Forelimb muscle (tissue), 1 donor: Measurements from ENCODE around the gene ARPC4. TPM values are rescaled to one million over a fixed set of nuclear protein-coding genes. Genes with fewer than 3 reads are reported as not detected.
A peak's percentile ranks its signal among the peaks of the same experiment; 100 is the strongest.
"Not testable (repeated sequence)": the region's sequence is repeated elsewhere in the genome, so short reads cannot be mapped to it uniquely, and the experiment has no call there.

Experiments
- DNase-seq: peaks from one replicate; pipeline ENCODE4 v3.0.0-alpha.2; 2013; ENCODE audit warnings: low read depth
- polyA plus RNA-seq: library from polyadenylated mRNA; unstranded; fragments of 120-200 nt; gene quantifications from one replicate; pipeline ENCODE4 v1.2.1, GENCODE V29; 2013; ENCODE audit not compliant: insufficient read length

The ARPC4 gene
- polyA plus RNA-seq, 1 donor = 75.6 TPM

DNA sequence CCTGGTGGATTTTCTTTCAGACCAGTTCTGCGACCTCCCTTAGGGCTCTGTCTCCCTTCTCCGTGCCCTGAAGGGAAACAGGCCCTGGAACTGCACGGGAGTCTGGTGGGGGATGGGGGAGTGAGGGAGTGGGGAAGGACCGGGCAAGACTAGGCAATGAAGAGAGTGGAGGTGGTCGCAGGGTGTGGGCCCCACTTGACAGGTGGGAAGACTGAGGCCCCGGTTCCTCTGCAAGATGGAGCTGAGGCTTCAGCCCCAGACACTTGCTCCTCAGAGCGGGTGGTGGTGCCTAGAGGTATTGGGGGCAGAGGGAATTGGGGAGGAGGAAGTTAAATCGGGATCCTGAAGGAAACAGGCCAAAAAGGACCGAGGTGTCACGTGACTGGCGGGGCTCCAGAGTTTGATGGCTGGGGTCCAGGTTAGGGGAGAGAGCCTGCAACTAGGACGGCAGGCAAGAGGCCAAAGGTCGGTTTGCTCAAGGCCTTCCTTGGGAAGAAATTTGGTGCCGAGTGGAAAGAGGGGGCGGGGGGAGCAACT, 22.5 kb upstream of the ARPC4 start:
- peak; percentile 47 for DNase-seq

DNA sequence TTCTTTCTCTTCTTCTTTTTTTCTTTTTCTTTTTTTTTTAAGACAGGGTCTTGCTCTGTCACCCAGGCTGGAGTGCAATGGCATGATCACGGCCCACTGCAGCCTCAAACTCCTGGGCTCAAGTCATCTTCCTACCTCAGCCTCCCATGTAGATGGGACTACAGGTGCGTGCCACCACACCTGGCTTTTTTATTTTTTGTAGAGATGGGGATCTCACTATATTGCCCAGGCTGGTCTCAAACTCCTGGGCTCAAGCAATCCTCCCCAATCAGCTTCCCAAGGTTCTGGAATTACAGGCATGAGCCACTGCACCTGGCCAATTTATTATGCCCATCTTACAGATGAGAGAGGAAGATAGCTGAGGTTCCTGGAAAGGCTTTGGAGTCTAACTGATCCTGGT, 21.9 kb upstream of the ARPC4 start:
- DNase-seq = not testable (repeated sequence)

DNA sequence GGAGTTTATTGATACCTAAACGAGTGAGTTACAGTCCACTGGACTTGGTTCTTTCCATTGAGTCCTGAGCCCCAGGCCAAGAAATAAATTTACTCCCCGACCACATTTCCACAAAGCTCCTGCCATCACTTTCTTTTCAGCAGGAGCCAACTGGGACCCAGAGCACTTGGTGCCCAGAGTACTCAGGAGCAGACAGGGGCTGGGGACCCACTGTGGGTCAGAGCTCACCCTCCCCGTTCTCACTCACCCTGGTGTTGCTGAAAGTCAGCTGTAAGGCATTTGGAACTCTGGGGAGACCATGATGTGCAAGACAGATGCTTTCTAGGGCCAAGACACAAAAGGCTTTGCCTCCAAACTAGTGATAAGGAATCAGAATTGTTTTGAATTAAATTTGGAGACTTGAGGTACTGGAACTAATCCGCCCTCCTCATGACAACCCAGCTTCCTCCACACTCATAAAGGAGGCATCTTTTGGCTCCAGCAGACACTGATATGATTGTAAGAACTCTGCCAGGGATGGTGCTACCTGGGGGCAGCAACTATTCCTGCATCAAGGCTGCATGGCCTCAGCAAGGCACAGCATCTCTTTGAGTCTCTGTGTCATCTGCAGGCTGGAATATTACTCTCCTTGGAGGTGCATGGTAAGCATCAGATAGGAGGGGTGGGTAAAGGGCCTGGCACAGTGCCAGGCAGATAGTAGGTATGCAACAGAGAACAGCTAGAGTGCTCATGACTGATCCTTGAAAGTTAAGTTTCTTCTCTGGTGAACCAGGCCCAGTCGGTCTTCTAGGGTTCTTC, 15.8 kb upstream of the ARPC4 start:
- DNase-seq = no peak

DNA sequence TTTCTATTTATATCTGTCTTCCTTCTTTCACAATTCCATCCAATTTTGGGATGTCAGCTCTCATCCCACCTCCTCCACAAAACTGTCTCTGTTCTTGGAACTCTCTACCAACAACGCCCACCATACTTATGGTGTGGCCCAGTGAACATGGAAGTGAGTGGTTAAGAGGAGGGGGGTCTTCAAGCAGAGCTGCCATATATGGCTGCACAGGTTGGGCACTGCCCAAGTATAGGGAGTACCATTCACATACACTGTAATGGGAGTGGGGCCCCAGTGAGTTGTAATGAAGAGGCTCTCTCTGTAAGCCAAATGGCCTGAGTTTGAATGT, 15.2 kb upstream of the ARPC4 start:
- DNase-seq = no peak

DNA sequence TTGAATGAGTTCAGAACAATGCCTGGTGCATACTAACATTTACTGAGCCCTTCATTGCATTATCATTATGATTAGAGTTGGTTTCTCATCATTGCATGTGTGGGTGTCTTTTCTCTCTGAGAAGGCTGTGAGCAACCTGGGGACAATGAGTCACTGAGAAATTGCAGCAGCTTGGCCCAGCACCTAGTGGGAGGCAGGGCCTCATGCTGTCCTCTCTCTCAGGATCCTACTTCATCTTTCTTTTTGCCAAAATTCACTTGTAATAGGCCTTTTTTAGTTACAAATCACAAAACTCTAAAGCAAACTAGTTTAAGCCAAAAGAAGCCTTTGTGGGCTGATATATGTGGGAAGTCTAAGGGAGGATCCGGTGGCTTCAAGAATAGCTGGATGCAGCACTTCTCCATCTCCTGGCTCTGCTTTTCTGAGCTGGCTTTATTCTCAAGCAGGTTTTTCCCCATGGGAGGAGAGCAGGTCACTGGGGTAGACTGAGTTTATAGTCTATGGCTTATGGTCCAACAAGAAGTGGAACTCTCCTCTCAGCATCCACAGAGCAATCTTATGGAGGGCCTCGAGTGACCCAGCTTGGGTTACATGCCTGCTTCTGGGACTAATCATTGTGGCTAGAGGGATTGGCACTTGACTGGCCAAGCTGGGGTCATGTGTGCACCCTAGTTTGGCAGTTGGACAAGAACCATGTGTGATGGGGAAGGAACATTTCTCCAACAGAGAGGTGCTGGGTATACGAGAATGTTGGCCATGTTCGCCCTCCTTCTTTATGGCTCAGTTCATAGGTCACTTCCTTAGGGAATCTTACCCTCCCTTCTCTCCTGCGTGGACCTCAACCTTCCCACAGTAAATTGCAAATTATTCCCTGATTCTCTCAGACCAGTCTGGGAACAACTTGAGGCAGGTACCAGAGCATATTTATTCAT, 14.5 kb upstream of the ARPC4 start:
- no peak for DNase-seq

DNA sequence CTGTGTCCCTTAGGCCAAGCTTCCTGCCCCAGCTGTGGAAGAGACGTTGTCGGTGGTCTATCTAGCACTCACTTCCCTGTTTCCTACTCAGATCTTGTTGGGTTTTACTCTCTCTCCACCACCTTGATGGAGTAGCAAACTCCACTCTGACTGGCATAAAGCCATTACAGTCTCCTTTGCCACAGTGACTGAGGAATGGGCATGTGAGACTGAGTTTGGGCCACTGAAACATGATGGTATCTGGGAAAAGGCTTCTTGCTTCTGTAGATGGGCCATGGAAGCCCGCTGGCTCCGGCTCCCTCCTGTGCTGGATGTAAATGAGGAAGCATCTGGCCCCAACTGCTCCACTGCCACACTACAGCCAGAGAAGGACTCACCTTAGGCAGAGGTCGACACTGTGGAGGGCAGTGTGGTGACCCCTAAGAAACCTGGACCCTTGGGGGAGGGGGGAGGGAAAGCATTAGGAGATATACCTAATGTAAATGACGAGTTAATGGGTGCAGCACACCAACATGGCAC, 13.7 kb upstream of the ARPC4 start:
- DNase-seq = no peak

DNA sequence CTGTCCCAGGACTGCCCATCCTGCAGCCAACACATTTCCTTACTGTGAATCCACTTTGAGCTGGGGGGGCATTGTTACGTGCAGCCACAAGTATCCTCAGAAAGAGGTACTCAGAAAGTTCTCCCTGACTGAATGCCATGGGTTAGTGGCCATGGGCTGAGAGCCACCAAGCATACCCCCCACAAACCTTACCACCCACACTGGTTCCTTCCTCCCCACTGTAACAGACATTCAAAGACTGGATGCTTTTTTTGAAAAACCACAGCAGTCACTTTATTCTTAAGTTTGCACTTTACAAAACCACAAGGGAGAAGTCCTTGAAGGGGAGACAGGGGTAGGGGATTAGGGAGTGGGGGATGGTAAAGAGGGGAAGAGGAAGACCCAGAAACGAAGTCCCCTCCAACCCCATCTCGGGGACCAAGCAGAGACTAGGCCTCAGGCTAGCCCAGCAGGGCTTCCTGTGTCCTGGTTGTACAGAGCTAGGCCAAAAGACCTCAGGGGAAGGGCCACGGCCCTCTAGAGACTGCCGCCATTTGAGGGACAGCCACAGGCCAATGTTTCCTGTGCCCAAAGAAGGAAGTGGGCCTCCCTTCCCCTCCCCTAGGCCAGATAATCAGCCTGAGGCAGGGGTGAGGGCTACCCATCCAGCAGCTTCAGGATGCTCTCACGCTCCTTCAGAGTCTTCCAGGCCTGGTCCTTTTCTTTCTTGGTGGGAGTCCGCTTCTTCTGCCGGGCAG, 13.0 kb upstream of the ARPC4 start:
- DNase-seq = no peak

DNA sequence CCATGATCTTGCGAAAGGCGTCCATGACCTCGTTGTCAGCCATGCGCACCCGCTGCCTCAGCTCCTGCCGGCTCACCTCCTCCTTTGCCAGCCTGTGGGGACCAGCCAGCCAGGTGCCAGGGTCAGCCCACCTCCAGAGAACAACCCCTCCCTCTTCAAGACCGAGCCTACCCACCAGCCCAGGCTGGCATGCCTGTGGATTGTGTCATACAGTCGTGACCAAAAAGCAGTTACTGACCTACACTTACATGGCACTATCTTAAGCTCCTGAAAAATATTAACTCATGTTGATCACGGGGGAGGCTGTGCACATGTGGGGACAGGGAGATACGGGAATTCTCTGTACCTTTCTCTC, 12.4 kb upstream of the ARPC4 start:
- no peak for DNase-seq

DNA sequence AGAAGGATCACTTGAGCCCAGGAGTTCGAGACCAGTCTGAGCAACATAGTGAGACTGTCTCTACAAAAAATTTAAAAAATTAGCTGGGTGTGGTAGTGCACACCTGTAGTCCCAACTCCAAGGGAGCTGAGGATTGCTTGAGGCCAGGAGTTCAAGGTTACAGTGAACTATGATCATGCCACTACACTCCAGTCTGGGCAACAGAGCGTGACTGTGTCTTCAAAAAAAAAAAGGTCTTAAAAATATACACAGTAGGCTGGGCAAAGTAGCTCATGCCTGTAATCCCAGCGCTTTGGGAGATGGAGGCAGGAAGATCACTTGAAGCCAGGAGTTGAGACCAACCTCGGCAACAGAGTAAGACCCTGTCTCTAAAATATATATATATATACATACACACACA, 12.0 kb upstream of the ARPC4 start:
- no peak for DNase-seq

DNA sequence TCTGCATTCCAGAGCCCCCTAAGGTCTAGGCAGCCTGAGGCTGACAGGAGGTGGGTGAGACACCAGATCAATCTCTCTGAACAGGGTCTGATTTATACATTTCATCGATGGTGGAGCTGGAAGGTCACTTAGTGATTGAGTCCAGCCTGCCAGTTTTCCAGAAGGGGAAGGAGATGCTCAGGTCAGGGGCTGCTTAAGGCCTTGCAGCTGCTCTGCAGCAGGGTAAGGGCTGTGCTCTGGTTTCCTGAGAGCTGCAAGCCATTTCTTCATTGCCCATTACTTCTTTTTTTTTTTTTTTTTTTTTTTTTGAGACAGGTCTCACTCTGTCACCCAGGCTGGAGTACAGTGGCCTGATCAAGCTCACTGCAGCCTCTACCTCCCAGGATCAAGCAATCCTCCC, 11.3 kb upstream of the ARPC4 start:
- DNase-seq = no peak

DNA sequence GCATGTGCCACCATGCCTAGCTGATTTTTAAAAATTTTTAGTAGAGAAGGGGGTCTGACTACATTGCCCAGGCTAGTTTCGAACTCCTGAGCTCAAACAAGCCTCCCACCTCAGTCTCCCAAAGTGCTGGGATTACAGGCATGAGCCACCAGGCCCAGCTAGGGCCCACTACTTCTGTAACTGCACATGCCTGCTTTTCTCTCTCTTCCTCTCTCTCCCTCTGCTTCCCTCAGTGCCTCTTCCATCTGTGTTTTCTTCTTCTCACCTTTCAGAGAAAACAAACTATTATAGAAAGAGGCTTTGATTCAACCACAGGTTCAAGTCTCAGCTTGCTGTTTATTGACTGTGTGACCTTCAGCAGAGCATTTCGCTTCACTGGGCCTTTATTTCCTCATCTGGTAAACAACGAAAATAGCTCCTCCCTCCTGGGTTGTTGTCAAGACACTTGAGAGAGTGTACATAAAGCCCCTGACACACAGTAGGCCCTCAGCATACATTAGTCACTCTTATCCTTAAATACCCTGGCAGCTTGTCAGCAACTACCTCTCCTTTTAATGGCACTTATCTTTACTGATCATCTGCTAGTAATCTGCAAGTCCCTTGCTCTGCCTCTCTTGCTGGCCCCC, 10.8 kb upstream of the ARPC4 start:
- no peak for DNase-seq

DNA sequence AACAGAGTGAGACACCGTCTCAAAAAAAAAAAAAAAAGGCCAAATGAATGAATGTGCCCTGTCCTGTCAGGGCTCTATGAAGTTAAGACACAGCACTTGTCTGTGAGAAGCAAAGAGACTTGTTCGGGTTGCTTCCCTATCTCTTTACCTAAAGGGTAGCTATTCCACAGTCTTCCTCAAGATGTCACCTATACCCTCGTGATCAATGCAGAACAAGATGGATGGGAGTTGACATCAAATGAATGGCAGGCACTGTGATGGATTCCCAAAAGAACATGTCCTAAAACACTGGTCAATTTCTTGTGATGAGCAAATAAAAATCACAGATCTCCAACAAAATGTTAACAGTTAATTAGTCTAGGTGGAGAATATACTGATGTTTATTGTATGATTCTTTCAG, 10.1 kb upstream of the ARPC4 start:
- DNase-seq = no peak

DNA sequence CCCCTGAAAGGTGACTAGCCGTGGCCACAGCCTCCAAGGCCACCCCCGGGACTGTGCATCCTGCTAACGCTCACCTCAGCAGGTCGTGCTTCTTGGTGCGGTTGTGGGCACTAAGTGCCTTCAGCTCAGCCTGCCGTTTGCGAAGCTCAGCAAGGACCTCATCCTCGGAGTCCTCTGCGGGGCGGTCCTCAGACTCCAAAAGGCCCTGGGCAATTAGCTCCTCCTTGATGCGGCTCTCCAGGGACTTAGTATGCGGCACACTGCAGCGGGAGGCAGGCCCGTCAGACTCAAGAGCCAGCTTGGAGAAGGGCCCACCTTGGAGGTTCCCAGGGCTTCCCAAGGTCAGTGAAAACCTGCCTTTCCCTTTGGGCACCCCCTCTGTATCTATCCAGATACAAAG, 8.9 kb upstream of the ARPC4 start:
- DNase-seq = no peak

DNA sequence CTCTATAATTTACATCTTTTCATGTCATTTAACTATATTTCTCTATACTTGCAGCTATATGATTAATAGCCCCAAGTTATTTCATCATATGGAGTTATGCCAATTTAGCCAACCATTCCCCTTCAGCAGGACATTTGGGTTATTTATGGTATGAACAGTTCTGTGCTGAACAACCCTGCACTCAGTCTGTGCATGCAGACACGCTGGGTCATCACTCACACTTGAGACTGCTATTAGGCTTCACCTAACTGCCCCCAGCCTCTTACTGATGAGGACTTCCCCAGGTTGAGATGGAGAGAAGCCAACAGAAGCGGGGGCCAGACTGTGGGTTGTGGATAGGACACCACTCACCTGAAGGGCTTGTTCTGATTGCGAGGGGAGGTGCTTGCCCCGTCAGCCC, 7.9 kb upstream of the ARPC4 start:
- DNase-seq = no peak

DNA sequence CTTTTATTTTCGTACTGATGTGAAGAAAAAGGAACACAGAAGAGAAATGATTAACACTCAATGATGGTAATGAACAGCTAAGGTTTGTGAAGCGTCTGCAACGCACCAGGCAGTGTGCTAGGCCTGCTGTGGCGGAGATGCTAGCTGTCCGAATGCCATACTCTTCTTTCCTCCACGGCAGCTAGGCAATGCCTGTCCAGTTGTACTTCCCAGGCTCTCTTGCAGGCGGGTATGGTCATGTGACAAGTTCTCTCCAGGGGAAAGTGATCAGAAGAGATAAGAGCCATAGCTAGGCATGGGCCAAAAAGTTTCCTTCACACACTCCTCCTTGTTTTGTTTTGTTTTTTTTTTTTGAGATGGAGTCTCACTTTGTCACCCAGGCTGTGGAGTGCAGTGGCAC, 7.3 kb upstream of the ARPC4 start:
- DNase-seq = no peak

DNA sequence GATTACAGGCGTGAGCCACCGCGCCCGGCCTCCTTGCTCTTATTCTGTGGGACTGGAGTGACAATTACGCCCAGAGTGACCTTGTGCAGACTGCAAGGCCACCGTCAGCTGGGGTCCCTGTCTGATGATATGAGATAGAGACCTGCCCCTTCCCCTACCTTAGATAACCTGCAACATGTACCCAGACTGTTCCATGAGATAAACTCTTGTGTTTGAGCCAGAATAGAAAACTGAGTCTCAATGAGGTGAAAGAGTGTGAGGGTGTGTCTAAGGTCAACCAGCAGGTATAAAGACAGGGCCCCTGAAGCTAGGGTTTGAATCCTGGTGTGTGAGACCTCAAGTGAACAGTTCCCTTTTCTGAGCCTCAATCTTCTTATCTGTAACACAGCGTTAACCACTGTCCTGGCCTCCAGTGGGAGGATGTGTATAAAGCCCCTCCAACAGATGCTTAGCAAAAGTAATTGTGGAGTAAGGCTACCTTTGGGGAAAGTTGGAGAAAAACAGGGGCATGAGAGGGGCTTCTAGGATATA, 6.6 kb upstream of the ARPC4 start:
- no peak for DNase-seq

DNA sequence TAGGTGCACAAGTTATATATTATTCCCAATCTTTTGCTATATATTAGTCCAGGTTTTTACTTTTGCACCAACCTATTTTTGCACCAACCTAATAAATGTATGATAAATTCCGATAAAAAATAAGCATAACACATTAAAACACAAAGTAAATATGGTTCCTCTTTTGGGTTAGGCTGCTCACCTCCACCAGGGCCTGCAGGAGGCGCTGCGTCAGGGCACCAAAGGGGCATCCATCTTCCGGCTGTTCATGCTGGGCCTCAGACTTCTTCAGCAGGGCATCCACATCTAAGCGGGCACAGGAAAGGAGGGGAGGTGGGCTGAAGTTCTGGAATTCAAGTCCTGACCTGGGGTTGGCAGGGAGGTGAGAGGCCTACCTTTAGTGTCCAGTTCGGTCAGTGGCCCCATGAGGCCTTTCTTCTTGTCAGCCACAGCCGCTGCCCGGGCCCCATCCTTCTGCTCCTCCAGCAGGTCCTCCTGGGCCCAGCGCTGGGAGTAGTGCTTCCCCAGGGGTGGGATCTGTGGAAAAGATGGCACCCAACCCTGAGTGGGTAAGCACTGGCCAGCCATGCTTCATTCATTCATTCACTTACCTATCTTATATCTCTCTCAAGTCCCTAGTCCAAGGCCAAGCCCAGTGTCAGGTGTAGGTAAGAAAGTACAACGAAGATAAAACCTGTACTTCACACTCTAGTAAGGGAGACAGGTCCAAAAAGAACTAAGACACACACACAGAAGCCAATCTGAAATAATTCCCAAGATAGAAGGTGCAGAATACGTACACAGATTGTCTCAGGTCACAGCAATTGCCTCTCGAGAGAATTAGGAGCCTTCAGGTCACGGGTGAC, 5.8 kb upstream of the ARPC4 start:
- no peak for DNase-seq

DNA sequence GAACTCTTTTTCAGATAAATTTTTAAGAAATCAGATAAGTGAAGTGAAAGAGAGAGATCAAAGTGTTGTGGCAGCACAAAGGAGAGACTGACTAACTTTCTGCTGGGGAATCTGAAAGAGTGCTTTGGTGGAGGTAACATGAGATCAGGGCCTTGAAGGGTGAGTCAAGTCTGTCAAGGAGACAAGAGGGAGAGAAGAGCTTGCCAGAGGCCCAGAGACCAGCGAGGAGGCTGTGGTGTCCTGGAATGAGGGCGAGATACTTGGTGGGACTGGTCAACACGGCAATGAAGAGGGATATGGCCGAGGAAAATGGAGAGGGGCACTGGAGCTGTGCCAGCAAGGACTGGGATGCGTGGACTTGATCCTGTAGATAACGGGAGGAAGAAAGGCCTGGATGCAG, 5.2 kb upstream of the ARPC4 start:
- DNase-seq = no peak

DNA sequence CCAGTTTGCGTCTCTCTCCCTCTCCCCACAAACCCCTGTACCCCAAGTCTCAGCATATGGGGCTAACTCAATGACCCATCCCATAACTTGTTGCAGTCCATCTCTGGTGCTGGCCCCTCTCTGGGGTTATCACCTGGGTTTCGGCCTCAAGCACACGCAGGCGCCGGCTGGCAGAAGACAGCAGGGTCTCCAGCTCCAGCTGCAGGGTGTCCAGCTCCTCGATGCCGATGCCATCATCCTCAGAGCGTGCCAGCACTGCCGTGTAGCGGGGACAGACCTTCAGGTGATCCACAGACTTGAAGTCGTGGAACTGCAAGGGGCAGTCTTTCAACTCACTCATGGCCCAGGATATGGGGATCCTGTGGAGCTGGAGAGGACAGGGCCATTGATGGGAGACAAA, 1.8 kb upstream of the ARPC4 start:
- no peak for DNase-seq

DNA sequence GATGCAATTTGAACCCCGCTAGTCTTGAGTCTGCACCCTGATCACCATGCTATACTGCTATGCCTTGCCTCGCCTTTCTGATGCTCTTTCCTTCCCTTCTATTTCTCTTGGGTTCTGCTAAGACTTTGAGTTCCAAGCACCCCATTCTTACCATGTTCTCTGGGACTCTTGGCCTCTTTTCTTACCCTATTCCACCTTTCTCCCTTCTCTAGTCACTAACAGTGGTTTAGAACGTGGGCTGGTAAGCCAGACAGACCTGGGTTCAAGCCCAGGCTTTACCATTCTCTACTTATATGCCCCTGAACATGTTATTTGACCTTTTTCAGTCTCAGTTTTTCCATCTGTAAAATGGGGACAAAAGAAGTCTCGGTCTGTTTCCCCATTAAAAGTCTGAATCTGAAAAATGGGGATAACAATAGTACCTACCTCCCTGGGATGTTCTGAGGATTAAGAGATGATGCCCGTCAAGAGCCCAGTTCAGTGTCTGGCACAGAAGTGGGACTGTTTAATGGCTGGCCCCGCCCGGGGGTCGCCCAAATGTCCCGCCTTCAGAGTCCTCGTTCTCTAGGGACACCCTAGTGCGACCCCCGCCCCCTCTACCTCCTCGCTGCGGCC, 985 bp upstream of the ARPC4 start:
- no peak for DNase-seq
